ENCODE results near the gene PMAIP1.

The PMAIP1 gene

GRCh38 chr18:59942601-59943000 lies 42.8 kb downstream of the PMAIP1 start:
- Mint-ChIP-seq H3K27ac (no peak overlapping the region), H3K36me3 (ENCODE audit: low read depth) (no peaks in the 10 kb centered on the region), H3K4me3 (no peak overlapping the region), H3K4me1 (peaks cover 7% of the 10 kb centered on the region), H3K27me3 (ENCODE audit: low read depth) (no peaks in the 10 kb centered on the region), H3K9me3 (no peaks in the 10 kb centered on the region)
- TF ChIP-seq CTCF (IDR thresholded peaks at IDR 0.05; ENCODE audit: unreplicated experiment in 3 of 3), result no peak

- Mint-ChIP-seq H3K36me3 (ENCODE audit: low read depth) (no peaks in the 10 kb centered on the region), H3K4me3 (no peak overlapping the region), H3K9me3 (no peaks in the 10 kb centered on the region), H3K4me1 (peaks cover 13% of the 10 kb centered on the region), H3K27me3 (ENCODE audit: low read depth) (peaks cover 4% of the 10 kb centered on the region), H3K27ac (no peak overlapping the region)
- TF ChIP-seq CTCF (IDR thresholded peaks at IDR 0.05; ENCODE audit: unreplicated experiment in 3 of 3), result no peak
Observed at GRCh38 chr18:59945544-59945943, 45.7 kb downstream of the PMAIP1 start.

DNA sequence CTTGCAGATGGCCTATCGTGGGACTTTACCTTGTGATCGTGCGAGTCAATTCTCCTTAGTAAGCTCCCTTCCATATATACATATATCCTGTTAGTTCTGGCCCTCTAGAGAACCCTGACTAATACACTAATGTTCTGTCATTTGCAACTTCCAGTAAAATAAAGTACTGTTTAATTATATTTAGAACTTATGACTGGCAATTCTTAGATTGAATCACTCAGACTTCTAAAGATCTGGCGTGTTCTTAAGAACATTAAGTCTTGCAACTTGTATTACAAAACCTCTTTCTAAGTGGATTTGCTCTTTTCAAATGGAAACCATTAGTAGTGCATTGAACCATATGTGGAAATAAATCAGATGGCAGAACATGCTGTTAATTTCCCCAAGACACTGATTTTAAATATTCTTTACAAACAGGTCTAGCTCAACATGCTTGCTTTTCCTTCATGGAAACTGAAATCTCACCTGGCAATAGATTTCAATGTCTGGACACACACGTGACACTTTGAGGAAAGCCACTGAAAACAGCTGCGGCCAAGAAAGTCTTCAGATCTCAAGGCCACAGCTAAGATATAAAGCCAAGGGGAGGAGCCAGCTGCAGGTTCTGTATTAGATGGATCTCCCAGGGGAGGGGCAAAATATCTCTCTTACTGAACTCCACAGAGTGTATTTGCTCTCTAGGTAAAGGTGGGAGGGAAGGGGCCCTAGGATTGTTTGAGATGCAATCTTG lies 50.6 kb downstream of the PMAIP1 start:
- H3K9me3 Mint-ChIP-seq, result no peaks in the 10 kb centered on the region
- no peak for TF ChIP-seq CTCF (IDR thresholded peaks at IDR 0.05; ENCODE audit: unreplicated experiment in 3 of 3)
- no peak overlapping the region for H3K4me3 Mint-ChIP-seq

DNA sequence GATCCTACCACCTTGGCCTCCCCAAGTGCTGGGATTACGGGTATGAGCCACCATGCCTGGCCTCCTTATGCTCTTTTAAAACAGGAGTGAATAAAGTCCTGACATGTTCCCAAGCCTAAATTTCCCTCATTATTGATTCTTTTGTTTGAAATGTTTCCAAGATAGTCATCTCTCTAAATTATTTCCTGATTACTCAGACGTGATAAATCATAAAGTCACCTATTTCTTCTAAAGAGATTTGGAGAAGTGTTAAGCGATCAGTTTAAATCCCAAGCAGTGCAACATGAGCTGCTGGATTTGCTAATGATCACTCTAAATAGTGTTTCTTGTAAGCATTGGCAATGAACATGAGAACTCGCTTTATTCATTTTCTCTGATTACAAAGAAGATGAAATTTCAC lies 51.8 kb downstream of the PMAIP1 start:
- Mint-ChIP-seq H3K9me3 (no peaks in the 10 kb centered on the region), H3K36me3 (ENCODE audit: low read depth) (no peaks in the 10 kb centered on the region), H3K4me1 (peaks cover 21% of the 10 kb centered on the region), H3K4me3 (no peak overlapping the region), H3K27me3 (ENCODE audit: low read depth) (peaks cover 8% of the 10 kb centered on the region), H3K27ac (no peak overlapping the region)
- TF ChIP-seq CTCF (IDR thresholded peaks at IDR 0.05; ENCODE audit: unreplicated experiment in 3 of 3), result no peak

More for the DNA sequence above, 50.6 kb downstream of the PMAIP1 start:
- peaks cover 16% of the 10 kb centered on the region for H3K4me1 Mint-ChIP-seq
- H3K27ac Mint-ChIP-seq, result peak overlapping the region in 2 of 3 experiments; percentile 32 to 51
- H3K36me3 Mint-ChIP-seq (ENCODE audit: low read depth), result no peaks in the 10 kb centered on the region
- peaks cover 4% of the 10 kb centered on the region for H3K27me3 Mint-ChIP-seq (ENCODE audit: low read depth)

DNA sequence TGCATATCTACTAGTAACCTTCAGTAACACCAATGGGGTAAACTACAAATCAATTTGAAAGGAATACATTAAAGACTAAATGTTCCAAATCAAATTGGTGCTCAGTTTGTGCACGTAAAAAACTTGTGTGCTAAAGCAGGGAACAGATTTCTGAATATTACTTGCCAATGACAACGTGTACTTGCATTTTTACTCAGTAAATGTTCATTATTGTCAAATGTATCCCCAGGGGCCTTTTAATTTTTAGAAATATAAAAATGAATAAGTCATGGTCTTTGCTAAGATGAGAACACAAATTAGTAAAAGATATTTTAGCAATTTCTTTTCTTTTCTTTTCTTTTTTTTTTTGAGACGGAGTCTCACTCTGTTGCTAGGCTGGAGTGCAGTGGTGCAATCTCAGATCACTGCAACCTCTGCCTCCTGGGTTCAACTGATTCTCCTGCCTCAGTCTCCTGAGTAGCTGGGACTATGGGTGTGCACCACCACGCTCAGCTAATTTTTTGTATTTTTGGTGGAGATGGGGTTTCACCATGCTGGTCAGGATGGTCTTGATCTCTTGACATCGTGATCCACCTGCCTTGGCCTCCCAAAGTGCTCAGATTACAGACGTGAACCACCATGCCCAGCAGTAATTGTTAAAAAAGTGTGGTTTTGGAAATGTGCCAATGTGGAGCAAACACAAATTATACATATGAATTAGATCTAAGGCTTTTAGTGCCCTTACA lies 52.6 kb downstream of the PMAIP1 start:
- no peak for TF ChIP-seq CTCF (IDR thresholded peaks at IDR 0.05; ENCODE audit: unreplicated experiment in 3 of 3)
- peaks cover 8% of the 10 kb centered on the region for H3K27me3 Mint-ChIP-seq (ENCODE audit: low read depth)
- no peaks in the 10 kb centered on the region for H3K9me3 Mint-ChIP-seq
- no peak overlapping the region for H3K4me3 Mint-ChIP-seq
- peaks cover 26% of the 10 kb centered on the region for H3K4me1 Mint-ChIP-seq
- H3K36me3 Mint-ChIP-seq (ENCODE audit: low read depth), result no peaks in the 10 kb centered on the region
- no peak overlapping the region for H3K27ac Mint-ChIP-seq
